Stimulated activated CD4-positive, alpha-beta T cell treated with anti-CD3 and anti-CD28 coated beads, Interleukin-15, amount 100 ng/mL, for 24 hours (primary cell): ENCODE data around the gene CLPTM1.
"Not testable (repeated sequence)": the region's sequence is repeated elsewhere in the genome, so short reads cannot be mapped to it uniquely, and the experiment has no call there.

ENCODE experiments used
- DNase-seq: peaks from one replicate; pipeline ENCODE4 v3.0.0-alpha.2; 2020

The CLPTM1 gene

DNA sequence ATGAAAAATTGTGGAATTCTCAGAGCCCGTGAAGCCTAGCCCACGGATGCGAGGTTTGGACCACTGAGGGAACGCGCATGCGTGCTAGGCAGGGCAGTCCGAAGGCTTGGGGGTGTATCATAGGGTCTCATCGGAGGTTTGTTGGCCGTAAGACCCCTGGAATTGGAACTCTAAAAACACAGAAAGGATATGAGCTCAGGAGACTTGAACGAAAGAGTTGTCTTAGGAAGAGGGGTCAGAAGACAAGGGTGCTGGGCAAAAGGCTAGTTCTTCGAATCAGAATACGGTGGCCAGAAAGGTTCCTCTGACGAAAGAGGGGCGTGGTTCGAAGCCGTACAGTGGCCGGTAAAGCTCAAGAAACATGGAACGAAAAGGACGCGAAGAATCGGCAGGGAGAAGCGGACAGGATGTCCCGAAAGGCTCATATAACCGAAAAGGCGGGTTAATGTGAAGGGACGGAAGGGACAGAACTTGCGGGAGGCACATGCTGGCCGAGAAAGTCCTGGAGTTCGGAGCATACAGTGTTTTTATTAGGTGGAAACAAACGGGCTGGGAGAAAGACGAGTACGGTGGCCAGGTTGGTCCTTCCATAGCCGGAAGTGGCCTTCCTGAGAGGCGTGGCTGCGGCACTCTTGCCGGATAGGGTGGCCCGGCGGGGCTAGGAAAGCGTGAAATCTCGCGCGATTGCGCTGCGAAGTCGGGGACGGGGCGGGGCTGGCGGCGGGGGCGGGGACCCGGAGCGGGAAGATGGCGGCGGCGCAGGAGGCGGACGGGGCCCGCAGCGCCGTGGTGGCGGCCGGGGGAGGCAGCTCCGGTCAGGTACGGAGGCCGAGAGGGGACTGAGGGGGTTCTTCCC, at the start of gene CLPTM1:
Gene CLPTM1, plus strand, starts transcription at position 732 of the 856 bp plus-strand sequence. Its CDS starts 16 bp downstream, at position 748.
- DNase-seq, result peak; percentile 98

- DNase-seq, result no peak
These were observed 49.6 kb upstream of the CLPTM1 start, which contains the start of gene APOE for GRCh38 chr19:44905437-44906160. Gene APOE (plus strand): TSS chr19:44905796. CDS start chr19:44906625, 829 bp downstream.

- DNase-seq, result no peak
These were observed 47.6 kb upstream of the CLPTM1 start for GRCh38 chr19:44907613-44908012.

DNA sequence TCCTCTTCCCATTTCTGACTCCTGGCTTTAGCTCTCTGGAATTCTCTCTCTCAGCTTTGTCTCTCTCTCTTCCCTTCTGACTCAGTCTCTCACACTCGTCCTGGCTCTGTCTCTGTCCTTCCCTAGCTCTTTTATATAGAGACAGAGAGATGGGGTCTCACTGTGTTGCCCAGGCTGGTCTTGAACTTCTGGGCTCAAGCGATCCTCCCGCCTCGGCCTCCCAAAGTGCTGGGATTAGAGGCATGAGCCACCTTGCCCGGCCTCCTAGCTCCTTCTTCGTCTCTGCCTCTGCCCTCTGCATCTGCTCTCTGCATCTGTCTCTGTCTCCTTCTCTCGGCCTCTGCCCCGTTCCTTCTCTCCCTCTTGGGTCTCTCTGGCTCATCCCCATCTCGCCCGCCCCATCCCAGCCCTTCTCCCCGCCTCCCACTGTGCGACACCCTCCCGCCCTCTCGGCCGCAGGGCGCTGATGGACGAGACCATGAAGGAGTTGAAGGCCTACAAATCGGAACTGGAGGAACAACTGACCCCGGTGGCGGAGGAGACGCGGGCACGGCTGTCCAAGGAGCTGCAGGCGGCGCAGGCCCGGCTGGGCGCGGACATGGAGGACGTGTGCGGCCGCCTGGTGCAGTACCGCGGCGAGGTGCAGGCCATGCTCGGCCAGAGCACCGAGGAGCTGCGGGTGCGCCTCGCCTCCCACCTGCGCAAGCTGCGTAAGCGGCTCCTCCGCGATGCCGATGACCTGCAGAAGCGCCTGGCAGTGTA, 46.9 kb upstream of the CLPTM1 start:
- DNase-seq, result no peak

DNA sequence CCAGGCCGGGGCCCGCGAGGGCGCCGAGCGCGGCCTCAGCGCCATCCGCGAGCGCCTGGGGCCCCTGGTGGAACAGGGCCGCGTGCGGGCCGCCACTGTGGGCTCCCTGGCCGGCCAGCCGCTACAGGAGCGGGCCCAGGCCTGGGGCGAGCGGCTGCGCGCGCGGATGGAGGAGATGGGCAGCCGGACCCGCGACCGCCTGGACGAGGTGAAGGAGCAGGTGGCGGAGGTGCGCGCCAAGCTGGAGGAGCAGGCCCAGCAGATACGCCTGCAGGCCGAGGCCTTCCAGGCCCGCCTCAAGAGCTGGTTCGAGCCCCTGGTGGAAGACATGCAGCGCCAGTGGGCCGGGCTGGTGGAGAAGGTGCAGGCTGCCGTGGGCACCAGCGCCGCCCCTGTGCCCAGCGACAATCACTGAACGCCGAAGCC, 46.3 kb upstream of the CLPTM1 start:
- no peak for DNase-seq

DNA sequence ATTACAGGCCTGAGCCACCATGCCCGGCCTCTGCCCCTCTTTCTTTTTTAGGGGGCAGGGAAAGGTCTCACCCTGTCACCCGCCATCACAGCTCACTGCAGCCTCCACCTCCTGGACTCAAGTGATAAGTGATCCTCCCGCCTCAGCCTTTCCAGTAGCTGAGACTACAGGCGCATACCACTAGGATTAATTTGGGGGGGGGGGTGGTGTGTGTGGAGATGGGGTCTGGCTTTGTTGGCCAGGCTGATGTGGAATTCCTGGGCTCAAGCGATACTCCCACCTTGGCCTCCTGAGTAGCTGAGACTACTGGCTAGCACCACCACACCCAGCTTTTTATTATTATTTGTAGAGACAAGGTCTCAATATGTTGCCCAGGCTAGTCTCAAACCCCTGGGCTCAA, 45.4 kb upstream of the CLPTM1 start:
- DNase-seq, result no peak

DNA sequence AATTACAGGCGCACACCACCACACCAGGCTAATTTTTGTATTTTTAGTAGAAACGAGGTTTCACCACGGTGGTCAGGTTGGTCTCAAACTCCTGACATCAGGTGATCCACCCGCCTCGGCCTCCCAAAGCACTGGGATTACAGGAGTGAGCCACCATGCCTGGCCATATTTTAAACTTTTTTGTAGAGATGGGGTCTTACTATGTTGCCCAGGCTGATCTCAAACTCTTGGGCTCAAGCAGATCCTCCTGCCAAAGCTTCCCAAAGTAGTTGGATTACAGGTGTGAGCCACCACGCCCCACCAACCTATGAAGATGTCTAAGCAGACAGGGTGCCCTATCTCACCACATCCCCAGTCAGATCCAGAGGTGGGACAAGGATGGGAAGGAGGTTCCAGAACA, 43.3 kb upstream of the CLPTM1 start:
- not testable (repeated sequence) for DNase-seq

DNA sequence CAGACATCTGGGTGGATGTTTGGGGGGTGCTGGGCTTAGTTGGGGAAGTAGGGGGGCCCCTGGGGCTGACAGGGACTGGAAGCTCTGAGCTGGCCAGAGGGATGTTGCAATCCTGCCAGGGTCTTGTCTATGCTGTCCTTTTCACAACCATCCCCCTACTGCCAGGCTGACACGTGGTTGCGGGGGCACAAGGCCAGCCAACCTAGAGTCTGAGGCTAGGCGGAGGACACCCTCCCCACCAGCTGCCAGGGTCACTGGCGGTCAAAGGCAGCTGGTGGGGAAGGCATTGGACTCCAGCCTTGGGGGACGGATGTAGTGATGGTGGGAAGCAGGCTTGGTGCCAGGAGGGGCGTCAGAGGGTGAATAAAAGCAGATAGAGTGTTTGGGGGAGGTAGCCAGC, 42.3 kb upstream of the CLPTM1 start:
- no peak for DNase-seq

DNA sequence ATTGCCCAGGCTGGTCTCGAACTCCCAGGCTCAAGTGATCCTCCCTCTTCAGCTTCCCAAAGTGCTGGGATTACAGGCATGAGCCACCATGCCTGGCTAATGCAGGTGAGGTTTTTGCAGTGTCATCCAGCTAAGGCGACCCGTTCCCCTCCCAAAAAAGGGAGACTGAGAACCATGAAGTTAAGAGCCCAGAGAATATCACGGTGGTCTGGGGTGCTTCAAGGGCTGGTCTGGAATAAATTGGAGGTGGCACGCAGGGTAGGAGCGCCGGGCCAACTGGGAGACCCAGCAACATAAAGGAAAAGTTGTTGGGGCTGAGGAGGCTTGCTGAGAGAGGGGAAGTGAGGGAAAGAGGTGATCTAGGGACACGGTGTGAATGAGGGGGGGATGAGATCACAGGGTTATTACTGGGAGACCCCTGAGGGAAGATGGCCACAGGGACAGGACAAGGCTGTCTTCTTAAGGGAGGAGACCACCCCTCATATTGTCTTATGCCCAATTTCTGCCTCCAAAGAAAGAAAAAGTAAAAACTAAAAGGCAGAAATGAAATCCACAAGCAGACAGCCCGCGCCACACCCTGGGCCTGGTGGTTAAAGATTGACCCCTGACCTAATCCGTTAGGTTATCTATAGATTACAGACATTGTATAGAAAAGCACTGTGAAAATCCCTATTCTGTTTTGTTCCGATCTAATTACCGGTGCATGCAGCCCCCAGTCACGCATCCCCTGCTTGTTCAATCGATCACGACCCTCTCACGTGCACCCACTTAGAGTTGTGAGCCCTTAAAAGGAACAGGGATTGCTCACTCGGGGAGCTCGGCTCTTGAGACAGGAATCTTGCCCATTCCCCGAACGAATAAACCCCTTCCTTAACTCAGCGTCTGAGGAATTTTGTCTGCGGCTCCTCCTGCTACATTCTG, 41.4 kb upstream of the CLPTM1 start:
- not testable (repeated sequence) for DNase-seq

- DNase-seq, result peak; percentile 87
These were observed 40.6 kb upstream of the CLPTM1 start, which contains the start of gene APOC1 for GRCh38 chr19:44914433-44915206. Gene APOC1 (plus strand): TSS chr19:44914608. CDS start chr19:44914892, 284 bp downstream.

DNA sequence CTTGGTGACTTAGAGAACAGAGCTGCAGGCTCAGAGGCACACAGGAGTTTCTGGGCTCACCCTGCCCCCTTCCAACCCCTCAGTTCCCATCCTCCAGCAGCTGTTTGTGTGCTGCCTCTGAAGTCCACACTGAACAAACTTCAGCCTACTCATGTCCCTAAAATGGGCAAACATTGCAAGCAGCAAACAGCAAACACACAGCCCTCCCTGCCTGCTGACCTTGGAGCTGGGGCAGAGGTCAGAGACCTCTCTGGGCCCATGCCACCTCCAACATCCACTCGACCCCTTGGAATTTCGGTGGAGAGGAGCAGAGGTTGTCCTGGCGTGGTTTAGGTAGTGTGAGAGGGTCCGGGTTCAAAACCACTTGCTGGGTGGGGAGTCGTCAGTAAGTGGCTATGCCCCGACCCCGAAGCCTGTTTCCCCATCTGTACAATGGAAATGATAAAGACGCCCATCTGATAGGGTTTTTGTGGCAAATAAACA, 30.9 kb upstream of the CLPTM1 start:
- DNase-seq, result no peak

DNA sequence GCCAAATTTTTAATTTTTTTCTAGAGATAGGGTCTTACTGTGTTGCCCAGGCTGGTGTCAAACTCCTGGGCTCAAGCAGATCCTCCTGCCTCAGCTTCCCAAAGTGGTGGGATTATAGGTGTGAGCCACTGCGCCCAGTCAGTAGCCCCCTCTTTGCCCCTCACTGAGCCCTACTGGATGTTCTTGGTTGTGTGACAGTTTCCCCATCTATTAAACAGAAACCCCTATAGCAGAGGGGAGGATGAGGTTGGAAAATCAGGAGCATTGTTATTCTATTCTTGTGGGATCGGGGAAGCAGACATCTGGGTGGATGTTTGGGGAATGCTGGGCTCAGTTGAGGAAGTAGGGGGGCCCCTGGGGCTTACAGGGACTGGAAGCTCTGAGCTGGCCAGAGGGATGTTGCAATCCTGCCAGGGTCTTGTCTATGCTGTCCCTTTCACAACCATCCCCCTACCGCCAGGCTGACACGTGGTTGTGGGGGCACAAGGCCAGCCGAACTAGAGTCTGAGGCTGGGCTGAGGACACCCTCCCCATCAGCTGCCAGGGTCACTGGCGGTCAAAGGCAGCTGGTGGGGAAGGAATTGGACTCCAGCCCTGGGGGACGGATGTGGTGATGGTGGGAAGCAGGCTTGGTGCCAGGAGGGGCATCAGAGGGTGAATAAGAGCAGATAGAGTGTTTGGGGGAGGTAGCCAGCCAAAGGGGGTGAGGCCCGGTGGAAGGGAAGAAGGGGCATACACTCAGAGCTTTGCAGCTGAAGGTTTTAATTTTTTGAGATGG, 29.9 kb upstream of the CLPTM1 start:
- DNase-seq, result no peak

GRCh38 chr19:44926245-44927077, 28.7 kb upstream of the CLPTM1 start:
- DNase-seq, result not testable (repeated sequence)

DNA sequence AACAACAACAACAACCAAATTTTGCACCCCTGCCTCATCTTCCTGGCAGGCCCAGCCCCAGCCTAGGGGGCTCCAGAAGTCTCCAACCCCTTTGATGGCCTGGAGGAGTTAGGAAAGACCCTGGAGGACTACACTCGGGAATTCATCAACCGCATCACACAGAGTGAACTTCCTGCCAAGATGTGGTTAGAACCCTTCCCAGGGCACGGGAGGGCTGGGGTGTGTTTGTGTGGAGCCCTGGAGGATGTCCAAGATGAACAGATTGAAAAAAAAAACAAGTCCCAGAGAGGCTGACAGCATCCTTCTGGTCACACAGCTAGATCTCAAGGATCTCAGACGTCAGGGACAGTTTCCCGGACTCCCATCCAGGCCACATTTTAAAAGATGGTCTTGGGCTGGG, 27.4 kb upstream of the CLPTM1 start:
- DNase-seq, result no peak

- DNase-seq, result no peak
These were observed 25.1 kb upstream of the CLPTM1 start for GRCh38 chr19:44930088-44930487.

GRCh38 chr19:44931541-44931940, 23.6 kb upstream of the CLPTM1 start:
- DNase-seq, result no peak

DNA sequence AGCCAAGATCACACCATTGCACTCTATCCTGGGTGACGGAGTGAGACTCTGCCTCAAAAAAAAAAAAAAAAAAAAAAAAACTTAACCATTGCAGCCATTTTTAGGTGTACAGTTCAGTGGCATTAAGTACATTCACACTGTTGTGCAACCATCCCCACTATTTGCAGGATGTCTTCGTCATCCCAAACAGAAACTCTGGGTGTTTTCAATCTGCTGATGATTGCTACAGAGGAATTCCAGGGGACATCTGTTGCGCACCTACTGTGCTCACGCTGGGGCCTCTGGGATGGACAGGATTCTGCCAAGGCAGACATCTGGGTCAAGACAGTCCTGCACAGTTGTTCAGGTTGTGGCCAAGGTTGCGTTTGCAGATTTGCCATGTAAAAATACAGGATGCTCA, 15.5 kb upstream of the CLPTM1 start:
- no peak for DNase-seq

DNA sequence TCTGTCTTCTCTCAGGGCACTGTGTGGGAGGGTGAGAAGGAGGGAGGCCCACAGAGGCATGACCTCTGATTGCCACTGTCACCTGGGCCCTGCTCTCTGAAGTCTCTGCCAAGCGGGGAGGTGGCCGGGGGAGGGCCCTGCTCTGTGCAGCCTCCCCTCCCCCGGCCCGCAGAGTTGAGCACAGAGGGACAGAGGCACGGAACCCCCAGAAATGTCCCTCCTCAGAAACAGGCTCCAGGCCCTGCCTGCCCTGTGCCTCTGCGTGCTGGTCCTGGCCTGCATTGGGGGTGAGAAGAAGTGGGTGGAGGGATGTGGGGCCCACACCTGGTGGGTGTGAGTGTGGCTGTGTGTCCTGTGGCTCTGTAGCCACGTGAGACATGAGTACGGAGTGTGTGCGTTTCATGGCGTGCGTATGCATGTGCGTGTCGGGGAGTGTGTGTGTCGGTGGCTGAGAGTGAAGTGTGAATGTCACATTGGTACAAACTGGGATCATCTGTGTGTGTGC, 13.1 kb upstream of the CLPTM1 start, which contains the start of gene APOC4:
Gene APOC4, plus strand, starts transcription at position 171 of the 505 bp plus-strand sequence. Its CDS starts 41 bp downstream, at position 212.
- no peak for DNase-seq

- no peak for DNase-seq
These were observed 11.4 kb upstream of the CLPTM1 start for GRCh38 chr19:44943801-44944249.
